ENCODE data around the gene FRMD5. TPM values are rescaled to one million over a fixed set of nuclear protein-coding genes. Genes with fewer than 3 reads are reported as not detected.
"Not testable (repeated sequence)": the region's sequence is repeated elsewhere in the genome, so short reads cannot be mapped to it uniquely, and the experiment has no call there.

FRMD5 gene
- total RNA-seq, 1 donor from 2014 or later: not detected

- TF ChIP-seq CTCF (IDR thresholded peaks at IDR 0.05): no peak
- DNase-seq (ENCODE audit: extremely low spot score, unreplicated experiment): no peak
- H3K36me3 Mint-ChIP-seq (ENCODE audit: unreplicated experiment): peaks cover 3% of the 10 kb centered on the region
- no peaks in the 10 kb centered on the region for H3K4me1 Mint-ChIP-seq (ENCODE audit: unreplicated experiment)
- no peak overlapping the region for H3K4me3 Mint-ChIP-seq (ENCODE audit: unreplicated experiment)
- H3K27ac Mint-ChIP-seq (ENCODE audit: unreplicated experiment): no peak overlapping the region
- no peaks in the 10 kb centered on the region for H3K9me3 Mint-ChIP-seq (ENCODE audit: unreplicated experiment)
- no peaks in the 10 kb centered on the region for H3K27me3 Mint-ChIP-seq (ENCODE audit: unreplicated experiment)
These were observed 335.5 kb downstream of the FRMD5 start for GRCh38 chr15:43859546-43859945.

- Mint-ChIP-seq H3K4me1 (ENCODE audit: unreplicated experiment) (no peaks in the 10 kb centered on the region), H3K9me3 (ENCODE audit: unreplicated experiment) (no peaks in the 10 kb centered on the region), H3K4me3 (ENCODE audit: unreplicated experiment) (no peak overlapping the region), H3K36me3 (ENCODE audit: unreplicated experiment) (peaks cover 4% of the 10 kb centered on the region), H3K27ac (ENCODE audit: unreplicated experiment) (no peak overlapping the region), H3K27me3 (ENCODE audit: unreplicated experiment) (no peaks in the 10 kb centered on the region)
- TF ChIP-seq CTCF (IDR thresholded peaks at IDR 0.05): no peak
- DNase-seq (ENCODE audit: extremely low spot score, unreplicated experiment): no peak
These were observed 340.3 kb downstream of the FRMD5 start for GRCh38 chr15:43854801-43855200.

- TF ChIP-seq CTCF (IDR thresholded peaks at IDR 0.05): no peak
- DNase-seq (ENCODE audit: extremely low spot score, unreplicated experiment): no peak
- Mint-ChIP-seq H3K27me3 (ENCODE audit: unreplicated experiment) (no peaks in the 10 kb centered on the region), H3K4me3 (ENCODE audit: unreplicated experiment) (no peak overlapping the region), H3K9me3 (ENCODE audit: unreplicated experiment) (no peaks in the 10 kb centered on the region), H3K4me1 (ENCODE audit: unreplicated experiment) (no peaks in the 10 kb centered on the region), H3K36me3 (ENCODE audit: unreplicated experiment) (peaks cover 4% of the 10 kb centered on the region), H3K27ac (ENCODE audit: unreplicated experiment) (no peak overlapping the region)
These were observed 342.5 kb downstream of the FRMD5 start for GRCh38 chr15:43852607-43853006.

GRCh38 chr15:43851251-43851650 lies 343.8 kb downstream of the FRMD5 start:
- Mint-ChIP-seq H3K36me3 (ENCODE audit: unreplicated experiment) (peaks cover 4% of the 10 kb centered on the region), H3K27me3 (ENCODE audit: unreplicated experiment) (no peaks in the 10 kb centered on the region), H3K27ac (ENCODE audit: unreplicated experiment) (no peak overlapping the region), H3K9me3 (ENCODE audit: unreplicated experiment) (no peaks in the 10 kb centered on the region), H3K4me3 (ENCODE audit: unreplicated experiment) (no peak overlapping the region), H3K4me1 (ENCODE audit: unreplicated experiment) (no peaks in the 10 kb centered on the region)
- DNase-seq (ENCODE audit: extremely low spot score, unreplicated experiment): no peak
- no peak for TF ChIP-seq CTCF (IDR thresholded peaks at IDR 0.05)

GRCh38 chr15:43845421-43845820 lies 349.6 kb downstream of the FRMD5 start:
- DNase-seq (ENCODE audit: extremely low spot score, unreplicated experiment): no peak
- Mint-ChIP-seq H3K27ac (ENCODE audit: unreplicated experiment) (no peak overlapping the region), H3K9me3 (ENCODE audit: unreplicated experiment) (no peaks in the 10 kb centered on the region), H3K4me1 (ENCODE audit: unreplicated experiment) (peaks cover 2% of the 10 kb centered on the region), H3K36me3 (ENCODE audit: unreplicated experiment) (peaks cover 7% of the 10 kb centered on the region), H3K27me3 (ENCODE audit: unreplicated experiment) (no peaks in the 10 kb centered on the region), H3K4me3 (ENCODE audit: unreplicated experiment) (no peak overlapping the region)
- TF ChIP-seq CTCF (IDR thresholded peaks at IDR 0.05): no peak

GRCh38 chr15:43832485-43832884 lies 362.6 kb downstream of the FRMD5 start:
- H3K9me3 Mint-ChIP-seq (ENCODE audit: unreplicated experiment); H3K4me3 Mint-ChIP-seq (ENCODE audit: unreplicated experiment); H3K36me3 Mint-ChIP-seq (ENCODE audit: unreplicated experiment); H3K27ac Mint-ChIP-seq (ENCODE audit: unreplicated experiment); DNase-seq (ENCODE audit: extremely low spot score, unreplicated experiment); H3K27me3 Mint-ChIP-seq (ENCODE audit: unreplicated experiment): not testable (repeated sequence)
- peaks cover 17% of the 10 kb centered on the region for H3K4me1 Mint-ChIP-seq (ENCODE audit: unreplicated experiment)

GRCh38 chr15:43831519-43832052 lies 363.5 kb downstream of the FRMD5 start:
- H3K36me3 Mint-ChIP-seq (ENCODE audit: unreplicated experiment); H3K27me3 Mint-ChIP-seq (ENCODE audit: unreplicated experiment); DNase-seq (ENCODE audit: extremely low spot score, unreplicated experiment); H3K4me3 Mint-ChIP-seq (ENCODE audit: unreplicated experiment); H3K9me3 Mint-ChIP-seq (ENCODE audit: unreplicated experiment): not testable (repeated sequence)
- H3K4me1 Mint-ChIP-seq (ENCODE audit: unreplicated experiment): peaks cover 25% of the 10 kb centered on the region
- H3K27ac Mint-ChIP-seq (ENCODE audit: unreplicated experiment): peak overlapping the region; percentile 7

- peaks cover 29% of the 10 kb centered on the region for H3K4me1 Mint-ChIP-seq (ENCODE audit: unreplicated experiment)
- not testable (repeated sequence) for H3K4me3 Mint-ChIP-seq (ENCODE audit: unreplicated experiment); H3K27ac Mint-ChIP-seq (ENCODE audit: unreplicated experiment); H3K36me3 Mint-ChIP-seq (ENCODE audit: unreplicated experiment); H3K27me3 Mint-ChIP-seq (ENCODE audit: unreplicated experiment); H3K9me3 Mint-ChIP-seq (ENCODE audit: unreplicated experiment)
- peak; percentile 54 for DNase-seq (ENCODE audit: extremely low spot score, unreplicated experiment)
These were observed 364.3 kb downstream of the FRMD5 start for GRCh38 chr15:43830691-43831275.

Measured in osteocyte (in vitro differentiated cells).